Rectal smooth muscle tissue (tissue), 1 donor: Measurements from ENCODE around the gene AMFR.

Experiments used
- H3K27ac ChIP-seq: one replicate; pipeline ENCODE4 v1.7.0; 2013; ENCODE audit warnings: low read depth, low read length, inconsistent platforms
- H3K27me3 ChIP-seq: one replicate; pipeline ENCODE4 v1.7.0; 2013; ENCODE audit warnings: low read length; ENCODE audit not compliant: control insufficient read depth, insufficient read depth
- H3K36me3 ChIP-seq: one replicate; pipeline ENCODE4 v1.7.0; 2013; ENCODE audit warnings: low read length; ENCODE audit not compliant: control insufficient read depth, insufficient read depth
- H3K4me1 ChIP-seq: one replicate; pipeline ENCODE4 v1.7.0; 2013; ENCODE audit warnings: low read length; ENCODE audit not compliant: control insufficient read depth, insufficient read depth
- H3K4me3 ChIP-seq: one replicate; pipeline ENCODE4 v1.7.0; 2013; ENCODE audit warnings: low read length
- H3K9ac ChIP-seq: one replicate; pipeline ENCODE4 v1.7.0; 2013; ENCODE audit warnings: low read length

The AMFR gene

GRCh38 chr16:56450275-56450985 is 25.1 kb upstream of the AMFR start:
- H3K4me1 ChIP-seq, result peaks cover 16% of the 10 kb centered on the region
- H3K27me3 ChIP-seq, result no peaks in the 10 kb centered on the region
- H3K4me3 ChIP-seq, result peak overlapping the region; percentile 94
- peak overlapping the region; percentile 74 for H3K9ac ChIP-seq
- H3K36me3 ChIP-seq, result peaks cover 5% of the 10 kb centered on the region
- peak overlapping the region; percentile 76 for H3K27ac ChIP-seq

- Histone ChIP-seq H3K4me1 (peaks cover 16% of the 10 kb centered on the region), H3K36me3 (peaks cover 3% of the 10 kb centered on the region), H3K27me3 (no peaks in the 10 kb centered on the region), H3K9ac (no peak overlapping the region), H3K4me3 (no peak overlapping the region), H3K27ac (no peak overlapping the region)
These were observed 22.7 kb upstream of the AMFR start for GRCh38 chr16:56448005-56448404.

GRCh38 chr16:56447286-56447685 is 21.9 kb upstream of the AMFR start:
- H3K4me1 ChIP-seq, result peaks cover 10% of the 10 kb centered on the region
- no peak overlapping the region for H3K9ac ChIP-seq
- H3K4me3 ChIP-seq, result no peak overlapping the region
- H3K36me3 ChIP-seq, result peaks cover 3% of the 10 kb centered on the region
- H3K27ac ChIP-seq, result no peak overlapping the region
- no peaks in the 10 kb centered on the region for H3K27me3 ChIP-seq

- Histone ChIP-seq H3K4me1 (no peaks in the 10 kb centered on the region), H3K4me3 (no peak overlapping the region), H3K36me3 (peaks cover 7% of the 10 kb centered on the region), H3K9ac (no peak overlapping the region), H3K27me3 (no peaks in the 10 kb centered on the region), H3K27ac (no peak overlapping the region)
These were observed 12.7 kb upstream of the AMFR start for GRCh38 chr16:56438038-56438437.

DNA sequence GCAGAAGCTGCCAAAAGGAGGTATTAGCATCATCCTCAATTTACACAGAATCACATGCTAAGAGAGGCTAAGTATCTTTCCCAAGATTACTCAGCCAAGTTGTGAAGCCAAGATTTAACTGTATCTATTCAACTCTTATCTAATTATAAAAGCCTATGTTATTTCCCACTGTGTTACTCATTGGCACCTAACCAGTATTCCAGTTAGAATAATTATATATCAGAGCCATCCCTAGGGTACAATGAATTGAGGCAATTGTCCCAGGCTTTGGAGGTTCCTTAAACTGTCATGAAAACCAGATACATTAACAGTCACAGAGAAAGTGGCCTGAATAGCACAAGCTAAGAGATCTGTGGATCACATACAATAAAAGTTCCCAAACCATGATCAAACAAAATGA is 10.9 kb upstream of the AMFR start:
- H3K27me3 ChIP-seq, result no peaks in the 10 kb centered on the region
- H3K4me3 ChIP-seq, result no peak overlapping the region
- H3K4me1 ChIP-seq, result no peaks in the 10 kb centered on the region
- no peak overlapping the region for H3K27ac ChIP-seq
- no peak overlapping the region for H3K9ac ChIP-seq
- H3K36me3 ChIP-seq, result peaks cover 7% of the 10 kb centered on the region

DNA sequence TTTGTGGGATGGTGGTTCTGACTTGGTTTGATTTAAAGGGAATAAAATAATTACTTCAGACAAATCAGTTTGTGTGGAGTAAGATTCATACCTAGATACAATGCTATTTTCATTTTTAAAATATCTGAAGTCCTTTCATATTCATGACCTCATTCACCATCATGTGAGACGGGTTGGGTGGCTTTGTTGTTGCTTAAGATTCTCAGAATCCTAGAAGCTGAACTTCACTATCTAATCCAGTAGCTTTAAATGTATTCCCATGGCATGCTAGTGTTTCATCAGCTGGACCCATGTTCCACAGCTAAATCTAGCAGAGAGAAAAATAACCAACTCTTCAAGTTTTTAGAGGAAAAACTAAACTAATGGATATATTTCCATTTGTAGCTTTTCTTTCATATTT is 2.7 kb upstream of the AMFR start:
- H3K27ac ChIP-seq, result no peak overlapping the region
- no peak overlapping the region for H3K9ac ChIP-seq

DNA sequence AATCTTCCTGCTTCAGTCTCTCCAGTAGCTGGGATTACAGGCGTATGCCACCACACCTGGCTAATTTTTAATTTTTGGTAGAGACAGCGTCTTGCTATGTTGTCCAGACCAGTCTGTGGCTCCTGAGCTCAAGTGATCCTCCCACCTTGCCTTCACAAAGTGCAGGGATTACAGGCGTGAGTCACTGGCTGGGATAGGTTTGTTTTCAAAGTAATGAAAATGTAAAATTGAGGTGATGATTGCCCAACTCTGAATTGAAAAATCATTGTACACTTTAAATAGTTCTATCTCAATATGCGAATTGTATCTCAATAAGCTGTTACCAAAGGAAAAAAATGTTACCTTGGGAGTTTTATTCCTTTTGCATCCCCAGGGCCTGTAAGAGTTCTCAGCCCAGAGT is 1.2 kb upstream of the AMFR start:
- H3K4me3 ChIP-seq, result no peak overlapping the region
- peaks cover 3% of the 10 kb centered on the region for H3K36me3 ChIP-seq
- H3K27ac ChIP-seq, result no peak overlapping the region
- no peak overlapping the region for H3K9ac ChIP-seq
- H3K4me1 ChIP-seq, result peaks cover 15% of the 10 kb centered on the region
- no peaks in the 10 kb centered on the region for H3K27me3 ChIP-seq

More for the DNA sequence above, 2.7 kb upstream of the AMFR start:
- peaks cover 3% of the 10 kb centered on the region for H3K36me3 ChIP-seq
- H3K4me3 ChIP-seq, result no peak overlapping the region
- H3K27me3 ChIP-seq, result no peaks in the 10 kb centered on the region
- peaks cover 9% of the 10 kb centered on the region for H3K4me1 ChIP-seq

- no peak overlapping the region for H3K9ac ChIP-seq
- H3K36me3 ChIP-seq, result no peaks in the 10 kb centered on the region
- no peaks in the 10 kb centered on the region for H3K27me3 ChIP-seq
- peak overlapping the region; percentile 75 for H3K4me3 ChIP-seq
- H3K27ac ChIP-seq, result peak overlapping the region; percentile 77
- peaks cover 15% of the 10 kb centered on the region for H3K4me1 ChIP-seq
These were observed 430 bp downstream of the AMFR start for GRCh38 chr16:56424791-56425438.

GRCh38 chr16:56424404-56424764 is 961 bp downstream of the AMFR start:
- Histone ChIP-seq H3K4me1 (peaks cover 15% of the 10 kb centered on the region), H3K27ac (peak overlapping the region; percentile 77), H3K9ac (peak overlapping the region; percentile 63), H3K4me3 (peak overlapping the region; percentile 75), H3K27me3 (no peaks in the 10 kb centered on the region), H3K36me3 (no peaks in the 10 kb centered on the region)

DNA sequence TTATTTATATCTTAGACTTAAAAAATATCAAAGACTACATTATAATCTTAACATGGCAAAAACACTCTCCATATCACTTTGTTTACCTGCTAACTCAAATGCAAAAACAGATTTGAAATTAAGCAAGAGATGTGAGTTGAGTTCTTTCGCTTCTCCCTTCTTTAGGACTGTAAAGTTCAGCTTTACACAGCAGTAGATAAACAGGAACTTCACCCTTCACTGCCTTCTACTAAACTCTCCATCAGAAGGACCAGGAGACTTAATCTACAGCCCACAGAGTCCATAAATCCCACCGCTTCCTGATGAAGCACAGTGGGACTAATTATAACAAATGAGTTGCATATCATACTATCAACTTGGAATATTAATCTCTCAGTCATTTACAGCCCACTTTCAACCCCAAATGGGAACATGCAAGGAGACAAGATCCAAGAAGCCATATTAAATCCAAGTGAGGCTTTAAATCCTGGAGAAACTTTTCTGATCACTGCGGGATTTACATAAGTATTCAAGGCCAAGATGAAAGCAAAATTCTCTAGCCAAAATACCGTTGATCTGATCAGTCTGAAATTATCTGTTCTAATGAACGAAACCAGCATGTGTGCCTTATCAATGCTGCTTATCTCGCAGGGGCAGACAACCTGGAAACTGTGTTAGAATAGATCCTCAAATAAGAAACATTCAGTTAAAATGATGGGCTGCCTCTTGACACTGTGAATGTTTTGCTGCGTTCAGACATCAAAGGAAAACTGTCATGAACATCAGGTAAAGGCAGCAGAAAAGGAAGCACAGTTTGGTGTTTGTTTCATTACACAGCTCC is 1.6 kb downstream of the AMFR start:
- Histone ChIP-seq H3K4me3 (peak overlapping the region; percentile 75), H3K27ac (peak overlapping the region; percentile 77), H3K27me3 (no peaks in the 10 kb centered on the region), H3K4me1 (peaks cover 15% of the 10 kb centered on the region), H3K9ac (peak overlapping the region; percentile 63), H3K36me3 (no peaks in the 10 kb centered on the region)

- Histone ChIP-seq H3K27me3 (no peaks in the 10 kb centered on the region), H3K9ac (no peak overlapping the region), H3K4me1 (peaks cover 15% of the 10 kb centered on the region), H3K27ac (no peak overlapping the region), H3K36me3 (no peaks in the 10 kb centered on the region), H3K4me3 (no peak overlapping the region)
These were observed 2.4 kb downstream of the AMFR start for GRCh38 chr16:56422896-56423441.

DNA sequence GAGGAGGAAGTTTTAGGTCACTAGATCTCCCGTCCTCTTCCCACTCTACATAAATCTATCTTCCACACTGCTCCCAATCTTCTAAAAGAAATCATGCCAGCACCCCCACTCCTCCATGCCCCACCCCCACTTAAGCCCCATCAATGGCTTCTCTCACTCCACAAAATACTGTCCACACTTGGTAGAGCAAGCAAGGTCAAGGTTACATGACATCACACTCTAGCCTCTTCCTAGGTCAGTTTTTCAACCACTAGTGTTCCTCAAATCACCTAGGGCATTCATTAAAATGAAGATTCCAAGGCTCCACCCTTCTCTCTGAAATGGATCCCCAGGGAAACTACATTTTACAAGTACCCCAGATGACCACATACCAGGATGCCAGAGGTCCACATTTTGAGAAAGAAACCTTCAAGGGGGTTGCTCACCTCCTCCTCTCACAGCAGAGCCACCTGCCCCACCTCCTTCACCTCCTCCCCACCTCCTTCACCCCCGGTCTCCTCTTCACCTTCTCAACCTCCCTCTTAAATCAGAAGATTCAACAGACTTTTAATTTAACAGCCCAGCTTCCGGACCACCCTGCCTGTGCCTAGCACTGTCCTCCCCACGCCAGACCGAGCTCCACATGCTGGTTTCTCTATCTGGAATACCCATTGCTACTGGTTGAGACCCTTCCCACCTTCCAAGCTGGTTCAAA is 3.2 kb downstream of the AMFR start:
- H3K9ac ChIP-seq, result no peak overlapping the region
- no peaks in the 10 kb centered on the region for H3K36me3 ChIP-seq
- no peak overlapping the region for H3K4me3 ChIP-seq
- H3K27me3 ChIP-seq, result no peaks in the 10 kb centered on the region
- H3K4me1 ChIP-seq, result peaks cover 15% of the 10 kb centered on the region
- no peak overlapping the region for H3K27ac ChIP-seq
